GM21723 (cell line): ENCODE results near the gene MICAL2.
A peak's percentile ranks its signal among the peaks of the same experiment; 100 is the strongest.

Experiments used
- ATAC-seq: cut with Tn5 transposase; IDR thresholded peaks from one replicate; pipeline ENCODE4 v1.9.1; 2021; ENCODE audit warnings: mild to moderate bottlenecking, moderate library complexity; ENCODE audit not compliant: unreplicated experiment

The MICAL2 gene

GRCh38 chr11:12278766-12279671, 168.6 kb downstream of the MICAL2 start:
- no peak for ATAC-seq

- no peak for ATAC-seq
Observed at GRCh38 chr11:12279672-12280108, 169.3 kb downstream of the MICAL2 start.

- ATAC-seq = no peak
Observed at GRCh38 chr11:12280199-12280837, 169.9 kb downstream of the MICAL2 start.

- no peak for ATAC-seq
Observed at GRCh38 chr11:12280838-12281565, 170.6 kb downstream of the MICAL2 start.

GRCh38 chr11:12281571-12282478, 171.4 kb downstream of the MICAL2 start:
- ATAC-seq = peak; percentile 68

- no peak for ATAC-seq
Observed at GRCh38 chr11:12282676-12283075, 172.3 kb downstream of the MICAL2 start.

GRCh38 chr11:12284316-12285050, 174.1 kb downstream of the MICAL2 start:
- no peak for ATAC-seq

- ATAC-seq = no peak
Observed at GRCh38 chr11:12285106-12285505, 174.7 kb downstream of the MICAL2 start.

GRCh38 chr11:12285811-12286222, 175.4 kb downstream of the MICAL2 start:
- no peak for ATAC-seq

- no peak for ATAC-seq
Observed at GRCh38 chr11:12286606-12287005, 176.2 kb downstream of the MICAL2 start.

GRCh38 chr11:12287009-12287373, 176.6 kb downstream of the MICAL2 start:
- no peak for ATAC-seq

GRCh38 chr11:12287374-12288211, 177.2 kb downstream of the MICAL2 start:
- ATAC-seq = no peak

- ATAC-seq = no peak
Observed at GRCh38 chr11:12288212-12288930, 178.0 kb downstream of the MICAL2 start.

GRCh38 chr11:12288931-12289666, 178.7 kb downstream of the MICAL2 start:
- no peak for ATAC-seq

- ATAC-seq = no peak
Observed at GRCh38 chr11:12289667-12290476, 179.5 kb downstream of the MICAL2 start.

- ATAC-seq = no peak
Observed at GRCh38 chr11:12290477-12290922, 180.1 kb downstream of the MICAL2 start.

- no peak for ATAC-seq
Observed at GRCh38 chr11:12291313-12291712, 180.9 kb downstream of the MICAL2 start.
